Measurements from ENCODE around the gene BTBD19.
"Not testable (repeated sequence)": the region's sequence is repeated elsewhere in the genome, so short reads cannot be mapped to it uniquely, and the experiment has no call there.

BTBD19 gene

GRCh38 chr1:44788120-44788860 is 20.0 kb upstream of the BTBD19 start, which contains the start of gene BEST4:
Gene BEST4 (minus strand): TSS chr1:44788170. CDS start chr1:44787705, 465 bp downstream.
- no peak for DNase-seq

- DNase-seq, result no peak
Measured at GRCh38 chr1:44790968-44791801, 17.1 kb upstream of the BTBD19 start.

- DNase-seq, result no peak
Measured at GRCh38 chr1:44792736-44793502, 15.4 kb upstream of the BTBD19 start.

GRCh38 chr1:44797886-44798285 is 10.4 kb upstream of the BTBD19 start:
- DNase-seq, result not testable (repeated sequence)

- no peak for DNase-seq
Measured at GRCh38 chr1:44798481-44799365, 9.6 kb upstream of the BTBD19 start.

- peak; percentile 99 for DNase-seq
Measured at GRCh38 chr1:44799770-44800584, 8.3 kb upstream of the BTBD19 start, which contains the start of gene PLK3. Gene PLK3 (plus strand): TSS chr1:44800377. CDS start chr1:44800464, 87 bp downstream.

- peak; percentile 76 for DNase-seq
Measured at GRCh38 chr1:44801491-44802305, 6.6 kb upstream of the BTBD19 start.

GRCh38 chr1:44802306-44803061 is 5.8 kb upstream of the BTBD19 start:
- no peak for DNase-seq

GRCh38 chr1:44803062-44803311 is 5.3 kb upstream of the BTBD19 start:
- DNase-seq, result no peak

- DNase-seq, result no peak
Measured at GRCh38 chr1:44803312-44804095, 4.8 kb upstream of the BTBD19 start.

GRCh38 chr1:44805311-44806024 is 2.9 kb upstream of the BTBD19 start:
- no peak for DNase-seq

GRCh38 chr1:44806025-44806703 is 2.2 kb upstream of the BTBD19 start:
- DNase-seq, result no peak

GRCh38 chr1:44806704-44807363 is 1.5 kb upstream of the BTBD19 start, which contains the start of gene DYNLT4:
Gene DYNLT4 (minus strand): TSS chr1:44807351. CDS start chr1:44806668, 683 bp downstream.
- DNase-seq, result no peak

- peak; percentile 98 for DNase-seq
Measured at GRCh38 chr1:44807364-44808062, 810 bp upstream of the BTBD19 start.

GRCh38 chr1:44808938-44809917 is 905 bp downstream of the BTBD19 start:
- DNase-seq, result peak; percentile 91
